ENCODE data around the gene ARRDC5.
A peak's percentile ranks its signal among the peaks of the same experiment; 100 is the strongest.
"Not testable (repeated sequence)": the region's sequence is repeated elsewhere in the genome, so short reads cannot be mapped to it uniquely, and the experiment has no call there.

ARRDC5 gene

DNA sequence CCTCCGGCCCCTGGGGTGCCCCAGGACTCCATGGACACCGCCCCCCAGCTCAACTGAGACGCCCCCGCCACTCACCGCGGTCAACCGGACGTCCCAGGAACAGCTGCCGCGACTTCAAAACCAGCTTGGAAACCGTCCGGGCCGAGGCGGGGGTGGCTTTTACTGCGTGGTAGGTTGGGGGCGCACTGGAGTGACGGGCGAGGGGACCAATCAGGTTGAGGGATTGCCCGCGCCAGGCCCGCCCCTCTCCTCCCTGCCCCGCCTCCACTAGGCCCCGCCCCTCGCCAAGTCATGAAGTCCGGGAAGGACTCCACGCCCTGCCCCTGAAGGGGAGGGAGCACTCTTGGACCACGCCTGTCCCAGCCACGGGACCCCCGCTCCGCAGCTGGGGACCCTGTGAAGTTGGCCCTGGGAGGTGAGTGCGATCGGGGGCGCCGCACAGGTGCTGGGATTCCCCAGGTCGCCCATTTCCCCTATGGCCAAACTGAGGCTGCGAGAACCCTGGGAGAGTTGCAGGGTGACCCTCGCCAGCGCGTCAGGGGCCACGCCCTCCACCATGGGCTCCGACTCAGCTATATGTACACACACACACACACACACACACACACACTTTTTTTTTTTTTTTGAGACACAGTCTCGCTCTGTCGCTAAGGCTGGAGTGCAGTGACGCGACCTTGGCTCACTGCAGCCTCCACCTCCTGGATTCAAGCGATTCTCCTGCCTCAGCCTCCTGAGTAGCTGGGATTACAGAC lies 35.0 kb downstream of the ARRDC5 start, which contains the start of gene PLIN3:
Gene PLIN3, minus strand, starts transcription at position 134 of the 752 bp plus-strand sequence. CDS start 6,273 bp downstream, outside the sequence.
- peak; percentile 9 for DNase-seq

- no peak for DNase-seq
These were observed 35.9 kb downstream of the ARRDC5 start for GRCh38 chr19:4866595-4867424.

GRCh38 chr19:4861147-4861546 lies 41.5 kb downstream of the ARRDC5 start:
- DNase-seq = peak; percentile 11

GRCh38 chr19:4859697-4860096 lies 43.0 kb downstream of the ARRDC5 start:
- no peak for DNase-seq

GRCh38 chr19:4856468-4856867 lies 46.2 kb downstream of the ARRDC5 start:
- not testable (repeated sequence) for DNase-seq

DNA sequence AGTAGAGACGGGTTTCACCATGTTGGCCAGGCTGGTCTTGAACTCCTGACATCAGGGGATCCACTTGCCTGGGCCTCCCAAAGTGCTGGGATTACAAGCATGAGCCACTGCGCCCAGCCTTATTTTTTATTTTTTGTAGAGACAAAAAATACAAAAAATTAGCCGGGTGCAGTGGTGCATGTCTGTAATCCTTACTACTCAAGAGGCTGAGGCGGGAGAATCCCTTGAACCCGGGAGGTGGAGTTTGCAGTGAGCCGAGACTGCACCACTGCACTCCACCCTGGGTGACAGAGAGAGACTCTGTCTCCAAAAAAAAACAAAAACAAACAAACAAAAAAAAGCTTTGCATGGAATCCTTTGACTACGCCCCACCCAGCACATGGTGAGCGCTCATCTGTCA lies 49.2 kb downstream of the ARRDC5 start:
- DNase-seq = not testable (repeated sequence)

- DNase-seq = no peak
These were observed 50.2 kb downstream of the ARRDC5 start for GRCh38 chr19:4852484-4852883.

DNA sequence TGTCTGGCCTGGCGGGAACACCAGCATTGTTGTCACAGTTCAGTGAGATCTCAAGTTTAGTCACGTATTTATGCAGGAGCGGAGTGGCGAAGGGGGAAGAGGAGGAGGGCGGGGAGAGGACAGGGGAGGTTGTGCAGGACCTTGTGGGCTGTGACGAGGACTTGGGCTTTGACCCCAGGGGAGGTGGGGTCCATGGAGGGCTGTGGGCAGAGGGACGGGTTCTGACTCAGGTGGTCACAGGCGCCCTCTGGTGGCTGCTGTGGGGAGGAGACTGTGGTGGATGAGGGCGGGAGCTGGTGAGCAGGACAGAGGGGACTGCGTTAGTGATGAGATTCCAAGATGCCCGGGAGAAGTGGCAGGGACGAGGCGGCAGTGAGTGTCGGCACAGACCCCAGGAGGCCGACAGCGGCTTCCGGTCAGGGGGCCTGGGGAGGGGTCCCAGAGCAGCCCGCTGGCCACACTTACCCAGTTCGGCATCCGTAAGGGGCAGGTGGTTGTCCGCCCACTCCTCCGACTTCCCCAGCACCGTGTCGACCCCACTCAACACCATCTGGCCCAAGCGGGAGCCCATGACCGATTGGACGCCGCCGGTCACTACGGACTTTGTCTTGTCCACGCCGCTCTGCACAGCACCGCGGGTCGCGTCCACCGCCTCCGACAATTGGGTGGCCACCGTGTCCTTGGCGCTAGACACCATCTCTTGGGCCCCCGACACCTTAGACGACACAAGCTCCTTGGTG lies 51.0 kb downstream of the ARRDC5 start:
- no peak for DNase-seq

GRCh38 chr19:4849019-4849418 lies 53.7 kb downstream of the ARRDC5 start:
- no peak for DNase-seq

- DNase-seq = no peak
These were observed 55.3 kb downstream of the ARRDC5 start for GRCh38 chr19:4847190-4847973.

DNA sequence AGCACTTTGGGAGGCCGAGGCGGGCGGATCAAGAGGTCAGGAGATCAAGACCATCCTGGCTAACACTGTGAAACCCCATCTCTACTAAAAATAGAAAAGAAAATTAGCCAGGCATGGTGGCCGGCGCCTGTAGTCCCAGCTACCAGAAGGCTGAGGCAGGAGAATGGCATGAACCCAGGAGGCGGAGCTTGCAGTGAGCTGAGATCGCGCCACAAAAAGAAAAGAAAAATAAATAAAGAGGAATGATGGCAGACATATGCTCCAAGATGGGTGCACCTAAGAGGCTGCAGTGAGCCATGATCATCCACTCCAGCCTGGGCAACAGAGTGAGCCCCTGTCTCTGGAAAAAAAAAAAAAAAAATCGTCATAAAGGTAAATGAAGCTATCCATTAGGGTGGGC lies 56.7 kb downstream of the ARRDC5 start:
- DNase-seq = not testable (repeated sequence)

DNA sequence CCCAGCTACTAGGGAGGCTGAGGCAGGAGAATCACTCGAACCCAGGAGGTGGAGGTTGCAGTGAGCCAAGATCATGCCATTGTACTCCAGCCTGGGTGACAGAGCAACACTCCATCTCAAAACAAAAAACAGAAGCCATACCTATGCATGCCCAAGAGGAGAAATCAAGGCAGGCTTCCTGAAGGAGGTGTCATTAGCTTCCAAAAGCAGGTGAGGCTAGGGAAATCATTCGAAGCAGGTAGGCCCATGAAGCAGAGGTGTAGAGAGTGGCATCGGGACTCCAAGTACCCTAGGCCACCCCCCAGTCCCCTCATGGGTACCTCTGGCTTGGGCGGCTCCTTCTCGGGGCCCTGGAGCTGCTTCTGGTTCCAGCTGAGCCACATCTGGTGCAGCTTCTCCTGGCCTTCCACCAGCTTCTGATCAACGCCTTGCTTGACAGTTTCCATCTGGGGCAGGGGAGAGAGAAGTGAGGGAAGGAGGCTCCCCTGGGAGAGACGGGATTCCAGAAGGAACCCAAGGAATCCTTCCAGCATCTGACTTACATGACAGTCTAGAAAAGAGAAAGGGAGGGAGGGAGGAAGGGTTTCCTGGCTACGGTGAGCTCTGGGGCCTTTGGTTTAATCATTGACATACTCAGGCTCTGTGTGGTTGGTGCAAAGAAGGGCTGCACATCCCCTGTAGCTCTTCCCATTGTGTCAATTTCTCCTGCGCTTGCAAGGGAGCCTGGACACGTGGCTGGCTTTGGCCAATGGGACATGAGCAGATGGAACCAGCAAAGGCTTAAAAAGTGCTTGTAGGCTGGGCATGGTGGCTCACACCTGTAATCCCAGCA lies 58.1 kb downstream of the ARRDC5 start:
- DNase-seq = no peak

DNA sequence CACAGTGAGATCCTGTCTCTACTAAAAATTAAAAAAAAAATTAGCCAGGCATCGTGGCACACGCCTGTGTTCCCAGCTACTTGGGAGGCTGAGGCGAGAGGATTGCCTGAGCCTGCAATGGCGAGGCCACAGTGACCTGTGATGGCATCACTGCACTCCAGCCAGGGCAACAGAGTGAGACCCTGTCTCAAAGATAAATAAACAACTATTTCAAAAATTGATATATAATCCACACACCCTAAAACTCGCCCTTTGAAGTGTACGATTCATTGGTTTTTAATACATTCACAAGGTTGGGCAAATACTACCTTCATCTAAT lies 59.1 kb downstream of the ARRDC5 start:
- DNase-seq = no peak

Measured in NCI-H526 treated with DMSO at 0.1 percent for 48 hours (cell line).